ENCODE results near the gene WASHC4.
"Not testable (repeated sequence)": the region's sequence is repeated elsewhere in the genome, so short reads cannot be mapped to it uniquely, and the experiment has no call there.

Gene WASHC4

DNA sequence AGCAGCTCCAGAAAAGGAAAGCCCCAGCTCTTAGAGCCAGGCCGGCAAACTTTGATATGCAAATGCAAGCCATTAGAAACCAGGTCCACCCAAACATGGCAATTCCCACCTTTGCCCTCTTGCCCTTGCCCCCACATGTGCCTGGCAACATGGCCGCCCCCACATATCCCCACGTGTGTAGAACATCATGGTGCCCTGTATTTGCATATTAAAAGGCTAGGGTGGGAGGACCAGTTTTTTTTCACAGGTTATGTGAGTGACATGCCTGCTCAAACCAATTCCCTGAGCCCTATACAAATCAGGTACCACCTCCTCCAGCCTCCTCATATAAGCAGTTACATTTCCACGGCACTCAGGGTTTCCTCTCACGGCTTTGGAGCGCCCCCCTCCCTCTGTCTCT, 17.2 kb upstream of the WASHC4 start:
- Histone ChIP-seq H3K9ac (no peak overlapping the region), H3K4me2 (no peak overlapping the region), H3K27me3 (ENCODE audit: insufficient read depth, low read depth) (no peaks in the 10 kb centered on the region), H2AFZ (ENCODE audit: low read depth) (no peak overlapping the region), H3K4me1 (ENCODE audit: low read depth, poor library complexity, severe bottlenecking) (no peaks in the 10 kb centered on the region), H3K36me3 (ENCODE audit: insufficient read depth) (no peaks in the 10 kb centered on the region), H4K20me1 (ENCODE audit: insufficient read depth) (no peaks in the 10 kb centered on the region), H3K79me2 (ENCODE audit: insufficient read depth, low read depth) (no peaks in the 10 kb centered on the region), H3K27ac (no peak overlapping the region), H3K4me3 (IDR thresholded peaks at IDR 0.05; ENCODE audit: insufficient read depth, low read depth, low read length) (no peak overlapping the region)
- no peak for TF ChIP-seq CTCF (conservative IDR thresholded peaks at IDR 0.05; ENCODE audit: low read depth, low read length)

DNA sequence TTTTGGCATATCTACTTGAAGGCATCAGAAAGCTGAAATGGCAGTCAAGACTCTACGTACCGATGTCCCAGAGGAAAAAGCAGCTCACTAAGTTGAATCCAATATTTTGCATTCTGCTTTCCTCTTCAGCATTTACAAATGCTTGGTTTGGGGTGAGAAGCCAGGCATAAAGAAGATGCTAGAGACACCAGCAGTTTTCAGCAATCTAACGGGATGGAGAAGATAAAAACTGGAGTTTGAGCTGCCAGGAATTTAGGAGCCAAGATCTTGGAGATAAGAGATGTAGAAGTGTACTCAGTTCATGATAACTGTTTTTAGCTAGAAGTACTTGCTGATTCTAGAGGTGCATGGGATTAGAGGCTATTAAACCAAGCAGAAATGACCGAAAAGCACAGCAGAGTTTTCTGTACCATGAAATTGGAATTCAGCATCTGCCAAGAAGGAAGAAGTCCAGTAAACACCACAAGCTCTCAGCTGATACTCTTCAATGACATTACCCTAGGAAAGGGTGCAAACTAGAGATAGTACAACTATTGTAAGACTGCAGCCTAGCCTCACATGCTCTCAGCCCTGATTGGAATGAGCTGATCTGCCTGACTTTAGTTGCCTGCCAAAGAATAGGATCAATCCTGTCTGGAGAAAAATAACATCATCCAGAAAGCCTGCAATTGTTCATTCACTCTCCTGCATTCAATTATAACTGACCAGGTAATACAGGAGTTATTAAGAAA, 15.9 kb upstream of the WASHC4 start:
- Histone ChIP-seq H3K27me3 (ENCODE audit: insufficient read depth, low read depth) (no peaks in the 10 kb centered on the region), H3K9ac (no peak overlapping the region), H3K4me3 (IDR thresholded peaks at IDR 0.05; ENCODE audit: insufficient read depth, low read depth, low read length) (no peak overlapping the region), H3K4me1 (ENCODE audit: low read depth, poor library complexity, severe bottlenecking) (no peaks in the 10 kb centered on the region), H3K4me2 (no peak overlapping the region), H3K79me2 (ENCODE audit: insufficient read depth, low read depth) (no peaks in the 10 kb centered on the region), H4K20me1 (ENCODE audit: insufficient read depth) (no peaks in the 10 kb centered on the region), H2AFZ (ENCODE audit: low read depth) (no peak overlapping the region), H3K36me3 (ENCODE audit: insufficient read depth) (no peaks in the 10 kb centered on the region), H3K27ac (no peak overlapping the region)
- TF ChIP-seq CTCF (conservative IDR thresholded peaks at IDR 0.05; ENCODE audit: low read depth, low read length) = no peak

DNA sequence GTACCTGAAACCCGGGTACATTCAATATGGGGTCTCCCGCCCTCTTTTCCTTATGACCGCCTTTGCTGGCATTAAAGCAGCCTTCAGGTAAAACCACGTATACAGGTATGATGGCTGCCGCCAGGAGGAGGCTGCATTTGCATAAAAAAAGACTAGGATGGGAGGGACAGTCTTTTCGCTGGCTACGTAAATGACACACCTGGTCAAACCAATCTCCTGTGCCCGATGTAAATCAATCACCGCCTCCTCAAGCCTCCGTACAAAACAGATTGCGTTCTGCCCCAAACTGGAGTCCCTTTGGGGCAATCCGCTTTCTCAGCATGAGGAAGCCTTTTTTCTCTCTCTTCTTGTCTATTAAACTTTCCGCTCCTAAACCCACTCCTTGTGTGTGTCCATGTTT, 15.2 kb upstream of the WASHC4 start:
- Histone ChIP-seq H3K27ac (no peak overlapping the region), H3K4me2 (no peak overlapping the region), H3K27me3 (ENCODE audit: insufficient read depth, low read depth) (no peaks in the 10 kb centered on the region), H3K79me2 (ENCODE audit: insufficient read depth, low read depth) (no peaks in the 10 kb centered on the region), H4K20me1 (ENCODE audit: insufficient read depth) (no peaks in the 10 kb centered on the region), H3K4me1 (ENCODE audit: low read depth, poor library complexity, severe bottlenecking) (no peaks in the 10 kb centered on the region), H3K4me3 (IDR thresholded peaks at IDR 0.05; ENCODE audit: insufficient read depth, low read depth, low read length) (no peak overlapping the region), H3K36me3 (ENCODE audit: insufficient read depth) (no peaks in the 10 kb centered on the region), H2AFZ (ENCODE audit: low read depth) (no peak overlapping the region), H3K9ac (no peak overlapping the region)
- no peak for TF ChIP-seq CTCF (conservative IDR thresholded peaks at IDR 0.05; ENCODE audit: low read depth, low read length)

DNA sequence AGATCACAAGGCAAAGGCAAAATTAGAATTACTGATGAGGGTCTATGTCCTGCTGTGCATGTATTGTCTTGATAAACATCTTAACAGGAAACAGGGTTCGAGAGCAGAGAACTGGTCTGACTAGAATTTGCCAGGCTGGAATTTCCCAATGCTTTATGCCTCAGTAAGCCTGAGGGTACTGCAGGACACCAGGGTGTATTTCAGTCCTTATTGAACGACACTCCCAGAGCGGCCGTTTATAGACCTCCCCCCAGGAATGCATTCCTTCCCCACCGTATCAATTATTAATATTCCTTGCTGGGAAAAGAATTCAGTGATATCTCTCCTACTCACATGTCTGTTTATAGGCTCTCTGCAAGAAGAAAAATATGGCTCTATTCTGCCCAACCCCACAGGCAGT, 12.2 kb upstream of the WASHC4 start:
- H3K9ac ChIP-seq; H3K4me3 ChIP-seq (IDR thresholded peaks at IDR 0.05; ENCODE audit: insufficient read depth, low read depth, low read length); H2AFZ ChIP-seq (ENCODE audit: low read depth); H3K36me3 ChIP-seq (ENCODE audit: insufficient read depth); H3K27ac ChIP-seq; H3K4me2 ChIP-seq; H3K4me1 ChIP-seq (ENCODE audit: low read depth, poor library complexity, severe bottlenecking); H4K20me1 ChIP-seq (ENCODE audit: insufficient read depth); H3K79me2 ChIP-seq (ENCODE audit: insufficient read depth, low read depth); H3K27me3 ChIP-seq (ENCODE audit: insufficient read depth, low read depth): not testable (repeated sequence)

- H3K4me3 ChIP-seq (IDR thresholded peaks at IDR 0.05; ENCODE audit: insufficient read depth, low read depth, low read length) = no peak overlapping the region
- no peak for TF ChIP-seq CTCF (conservative IDR thresholded peaks at IDR 0.05; ENCODE audit: low read depth, low read length)
- H3K4me2 ChIP-seq = no peak overlapping the region
- no peaks in the 10 kb centered on the region for H3K36me3 ChIP-seq (ENCODE audit: insufficient read depth)
- H2AFZ ChIP-seq (ENCODE audit: low read depth) = no peak overlapping the region
- H4K20me1 ChIP-seq (ENCODE audit: insufficient read depth) = no peaks in the 10 kb centered on the region
- H3K27me3 ChIP-seq (ENCODE audit: insufficient read depth, low read depth) = no peaks in the 10 kb centered on the region
- no peak overlapping the region for H3K9ac ChIP-seq
- H3K4me1 ChIP-seq (ENCODE audit: low read depth, poor library complexity, severe bottlenecking) = no peaks in the 10 kb centered on the region
- no peak overlapping the region for H3K27ac ChIP-seq
- H3K79me2 ChIP-seq (ENCODE audit: insufficient read depth, low read depth) = no peaks in the 10 kb centered on the region
These were observed 8.2 kb upstream of the WASHC4 start for GRCh38 chr12:105099356-105099755.
